Suppressor macrophage treated with lipopolysaccharide for 1 hour (primary cell): ENCODE data around the gene S1PR4.
A peak's percentile ranks its signal among the peaks of the same experiment; 100 is the strongest.
"Not testable (repeated sequence)": the region's sequence is repeated elsewhere in the genome, so short reads cannot be mapped to it uniquely, and the experiment has no call there.

ENCODE experiments used
- DNase-seq, 3 donors: peaks; one replicate each; pipeline ENCODE4 v3.0.0-alpha.2; 2020 to 2022

Gene S1PR4

DNA sequence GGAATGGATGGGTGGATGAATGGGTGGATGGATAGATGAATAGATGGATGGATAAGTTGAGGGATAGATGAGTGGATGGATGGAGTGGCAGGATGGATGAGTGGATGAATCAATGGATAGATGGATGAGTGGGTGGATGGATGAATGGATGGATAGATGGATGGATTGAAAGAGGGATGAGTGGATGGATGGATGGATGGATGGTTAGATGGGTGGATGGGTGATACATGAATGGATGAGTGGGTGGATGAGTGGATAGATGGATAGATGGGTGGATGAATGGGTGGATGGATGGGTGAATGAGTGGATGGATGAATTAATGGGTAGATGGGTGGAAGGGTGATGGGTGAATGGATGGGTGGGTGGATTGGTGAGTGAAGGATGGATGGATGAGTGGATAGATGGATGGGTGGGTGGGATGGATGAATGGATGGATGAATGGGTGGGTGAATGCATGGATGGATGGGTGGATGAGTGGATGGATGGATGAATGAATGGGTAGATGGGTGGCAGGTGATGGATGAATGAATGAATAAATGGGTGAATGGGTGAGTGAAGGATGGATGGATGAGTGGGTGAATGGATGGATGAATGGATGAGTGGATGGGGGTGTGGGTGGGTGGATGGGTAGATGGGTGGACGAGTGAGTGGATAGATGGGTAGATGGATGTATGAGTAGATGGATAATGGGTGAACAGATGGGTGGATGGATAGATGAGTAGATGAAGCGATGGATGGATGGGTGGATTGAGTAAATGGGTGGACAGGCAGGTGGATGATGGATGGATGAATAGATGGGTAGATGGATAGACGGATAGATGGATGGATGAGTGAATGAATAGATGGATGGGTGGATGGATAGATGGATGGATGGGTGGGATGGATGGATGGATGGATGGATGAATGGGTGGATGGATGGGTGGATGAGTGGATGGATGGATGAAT, 25.0 kb upstream of the S1PR4 start:
- DNase-seq, result no peak

DNA sequence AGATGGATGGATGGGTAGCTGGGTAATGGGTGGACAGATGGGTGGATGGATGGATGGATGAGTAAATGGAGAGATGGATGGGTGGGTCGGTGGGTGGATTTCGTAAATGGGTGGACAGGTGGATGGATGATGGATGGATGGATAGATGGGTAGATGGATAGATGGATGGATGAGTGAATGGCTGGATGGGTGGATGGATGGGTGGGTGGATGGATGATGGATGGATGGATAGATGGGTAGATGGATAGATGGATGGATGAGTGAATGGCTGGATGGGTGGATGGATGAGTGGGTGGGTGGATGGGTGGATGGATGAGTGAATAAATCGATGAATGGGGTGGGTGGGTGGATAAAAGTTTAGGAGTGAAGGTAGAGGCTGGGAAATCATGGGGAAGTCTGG, 24.1 kb upstream of the S1PR4 start:
- DNase-seq, result not testable (repeated sequence)

DNA sequence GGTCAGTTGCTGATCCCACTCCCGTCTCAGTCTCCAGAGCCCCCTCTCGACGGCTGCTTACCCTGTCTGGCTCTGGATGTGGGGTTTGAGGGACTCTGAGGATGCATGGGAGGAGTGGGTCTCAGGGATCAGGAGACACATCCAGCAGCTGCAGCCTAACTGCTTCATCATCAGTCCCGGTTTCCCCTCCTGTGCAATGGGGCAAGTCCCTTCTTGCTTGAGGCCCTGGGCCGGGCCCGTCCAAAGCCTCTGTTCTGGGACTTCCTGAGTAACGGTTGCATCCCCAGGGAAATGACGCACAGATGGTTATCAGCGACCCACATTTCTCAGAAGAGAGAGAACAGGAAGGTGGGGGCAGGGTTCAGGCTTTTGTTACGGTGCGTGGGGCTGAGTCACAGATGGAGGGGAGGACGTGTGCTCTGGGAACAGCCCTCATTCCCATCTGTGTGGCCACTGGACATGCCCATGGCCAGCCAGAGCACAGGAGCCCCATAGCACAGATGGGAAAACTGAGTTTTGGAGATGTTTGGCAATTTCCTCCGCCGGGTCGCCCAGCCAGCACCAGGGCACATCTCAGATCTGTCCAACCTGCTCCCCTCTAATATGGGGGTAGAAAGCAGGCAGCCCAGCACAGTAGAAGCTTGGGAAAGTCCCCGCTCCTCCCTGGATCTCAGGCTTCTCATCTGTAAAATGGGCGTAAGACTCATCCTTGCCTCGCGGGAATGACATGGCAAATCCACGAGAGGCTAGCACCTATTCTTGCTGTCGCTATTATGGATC, 23.4 kb upstream of the S1PR4 start:
- peak; percentile 97 to 99 (median 97) for DNase-seq

DNA sequence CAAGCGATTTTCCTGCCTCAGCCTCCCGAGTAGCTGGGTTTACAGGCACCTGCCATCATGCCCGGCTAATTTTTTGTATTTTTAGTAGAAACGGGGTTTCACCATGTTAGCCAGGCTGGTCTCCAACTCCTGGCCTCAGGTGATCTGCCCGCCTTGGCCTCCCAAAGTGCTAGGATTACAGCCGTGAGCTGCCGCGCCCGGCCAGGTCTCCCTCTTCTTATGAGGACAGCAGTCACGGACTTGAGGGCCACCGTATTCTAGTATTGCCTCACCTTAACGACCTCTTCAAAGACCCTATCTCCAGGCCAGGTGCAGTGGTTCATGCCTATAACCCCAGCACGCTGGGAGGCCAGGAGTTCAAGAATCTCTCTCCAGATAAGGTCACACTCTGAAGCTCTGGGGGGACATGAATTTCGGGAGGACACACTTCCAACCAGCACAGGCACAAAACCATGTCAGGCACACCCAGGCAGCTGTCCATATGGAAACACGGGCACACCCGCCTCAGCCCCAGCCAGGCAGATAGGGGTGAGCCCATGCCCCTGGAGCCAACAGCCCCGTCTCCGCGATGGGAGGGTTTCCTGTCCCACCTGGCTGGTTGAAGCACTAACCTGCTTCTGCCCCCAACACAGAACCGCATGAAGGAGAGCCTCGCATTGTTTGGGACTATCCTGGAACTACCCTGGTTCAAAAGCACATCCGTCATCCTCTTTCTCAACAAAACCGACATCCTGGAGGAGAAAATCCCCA, 21.3 kb upstream of the S1PR4 start:
- no peak for DNase-seq

DNA sequence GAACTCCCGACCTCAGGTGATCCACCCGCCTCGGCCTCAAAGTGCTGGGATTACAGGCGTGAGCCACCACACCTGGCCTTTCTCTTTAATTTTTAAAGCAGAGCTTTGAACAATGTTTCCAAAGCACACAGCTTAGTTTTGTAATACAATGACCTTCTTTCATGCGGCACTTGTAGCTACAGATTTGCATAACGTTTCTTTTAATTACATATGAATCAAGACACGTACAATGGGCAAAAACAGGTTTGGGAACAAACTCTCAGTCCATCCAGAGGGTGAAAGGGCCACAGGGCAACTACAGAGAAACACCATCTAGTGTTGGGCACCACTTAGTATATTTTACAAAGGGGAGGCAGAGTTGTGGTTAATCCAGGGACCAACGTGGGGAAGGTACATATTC, 19.0 kb upstream of the S1PR4 start:
- no peak for DNase-seq

DNA sequence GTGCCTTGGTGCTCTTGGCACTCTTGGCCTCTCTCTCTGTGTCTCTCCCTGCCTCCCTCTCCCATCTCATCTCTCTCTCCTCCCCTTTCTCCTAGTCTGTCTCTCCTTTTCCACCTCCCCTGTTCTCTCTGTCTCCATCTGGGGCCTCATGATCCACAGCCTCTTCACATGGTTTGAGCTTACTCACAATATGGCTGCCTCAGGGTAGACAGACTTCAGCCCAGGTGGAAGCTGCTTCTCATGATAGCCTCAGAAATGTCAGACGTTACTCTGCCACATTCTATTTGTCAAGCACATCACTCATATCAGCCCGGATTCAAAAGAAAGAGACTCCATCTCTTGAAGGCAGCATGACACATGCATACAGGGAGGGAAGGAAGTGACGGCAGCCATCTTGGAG, 18.4 kb upstream of the S1PR4 start:
- no peak for DNase-seq

GRCh38 chr19:3161453-3161852, 17.1 kb upstream of the S1PR4 start:
- DNase-seq, result peak; percentile 47 to 62 (median 58)

GRCh38 chr19:3162418-3163229, 15.9 kb upstream of the S1PR4 start:
- DNase-seq, result peak in 2 of 3 donors; percentile 52 to 54

DNA sequence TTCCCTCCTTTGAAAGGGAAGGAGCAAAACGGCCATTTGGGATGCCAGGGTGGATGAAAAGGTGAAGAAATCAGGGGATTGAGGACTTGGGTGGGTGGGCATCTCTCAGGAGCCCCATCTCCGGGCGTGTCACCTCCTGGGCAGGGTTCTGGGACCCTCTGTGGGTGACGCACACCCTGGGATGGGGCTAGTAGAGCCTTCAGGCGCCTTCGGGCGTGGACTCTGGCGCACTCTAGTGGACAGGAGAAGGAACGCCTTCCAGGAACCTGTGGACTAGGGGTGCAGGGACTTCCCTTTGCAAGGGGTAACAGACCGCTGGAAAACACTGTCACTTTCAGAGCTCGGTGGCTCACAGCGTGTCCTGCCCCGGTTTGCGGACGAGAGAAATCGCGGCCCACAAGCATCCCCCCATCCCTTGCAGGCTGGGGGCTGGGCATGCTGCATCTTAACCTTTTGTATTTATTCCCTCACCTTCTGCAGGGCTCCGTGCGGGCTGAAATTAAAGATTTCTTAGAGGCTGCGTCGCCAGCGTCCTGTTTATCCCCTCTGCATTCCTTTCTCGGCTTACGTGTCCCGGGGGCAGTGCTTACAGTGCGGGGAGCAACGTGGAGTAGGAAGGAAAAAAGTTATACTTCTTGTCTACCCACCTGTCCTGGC, 15.2 kb upstream of the S1PR4 start:
- DNase-seq, result peak; percentile 69 to 80 (median 76)

DNA sequence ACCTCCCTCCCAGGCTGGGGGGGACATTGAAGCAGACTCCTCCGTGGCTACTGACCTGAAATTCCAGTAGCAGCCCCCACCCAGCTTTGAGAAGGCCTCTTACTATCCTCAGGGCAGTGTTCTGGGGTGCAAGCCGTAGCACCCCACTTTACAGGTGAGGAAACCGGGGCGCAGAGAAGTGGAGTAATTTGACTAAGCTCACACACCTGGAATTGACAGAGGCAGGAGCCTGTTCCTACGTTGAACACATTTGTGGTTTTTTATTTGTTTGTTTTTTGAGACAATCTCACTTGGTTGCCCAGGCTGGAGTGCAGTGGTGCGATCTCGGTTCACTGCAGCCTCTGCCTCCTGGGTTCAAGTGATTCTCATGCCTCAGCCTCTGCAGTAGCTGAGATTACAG, 14.6 kb upstream of the S1PR4 start:
- no peak for DNase-seq

DNA sequence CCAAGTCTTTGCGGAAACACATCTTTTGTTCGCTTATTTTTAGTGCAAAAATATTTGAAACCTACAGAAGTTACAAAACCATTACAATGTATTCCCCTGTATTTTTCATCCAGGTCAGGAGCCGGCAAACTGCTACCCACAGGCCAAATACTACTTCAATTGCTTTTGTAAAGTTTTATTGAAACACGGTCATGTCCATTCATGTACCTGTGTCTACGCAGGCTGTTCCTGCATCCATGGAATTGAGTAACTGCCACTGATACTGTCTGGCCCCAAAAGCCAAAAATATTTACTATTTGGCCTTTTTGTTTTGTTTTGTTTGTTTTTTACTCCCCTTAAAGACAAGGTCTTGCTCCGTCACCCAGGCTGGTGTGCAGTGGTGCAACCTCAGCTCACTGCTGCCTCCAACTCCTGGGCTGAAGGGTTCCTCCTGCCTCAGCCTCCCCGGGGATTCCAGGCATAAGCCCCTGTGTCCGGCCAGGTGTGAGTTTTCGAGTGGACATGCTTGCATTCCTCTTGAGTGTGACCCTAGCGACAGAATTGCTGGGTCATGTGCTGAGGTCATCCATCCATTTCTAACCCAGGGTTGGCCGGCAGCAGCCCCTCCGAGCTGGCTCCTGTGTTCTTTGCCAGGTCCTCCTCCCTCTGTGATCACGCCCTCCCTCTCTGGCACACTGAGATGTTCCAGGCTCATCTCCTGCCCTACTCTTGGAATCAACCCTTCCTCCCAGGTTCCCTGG, 10.9 kb upstream of the S1PR4 start:
- no peak for DNase-seq

DNA sequence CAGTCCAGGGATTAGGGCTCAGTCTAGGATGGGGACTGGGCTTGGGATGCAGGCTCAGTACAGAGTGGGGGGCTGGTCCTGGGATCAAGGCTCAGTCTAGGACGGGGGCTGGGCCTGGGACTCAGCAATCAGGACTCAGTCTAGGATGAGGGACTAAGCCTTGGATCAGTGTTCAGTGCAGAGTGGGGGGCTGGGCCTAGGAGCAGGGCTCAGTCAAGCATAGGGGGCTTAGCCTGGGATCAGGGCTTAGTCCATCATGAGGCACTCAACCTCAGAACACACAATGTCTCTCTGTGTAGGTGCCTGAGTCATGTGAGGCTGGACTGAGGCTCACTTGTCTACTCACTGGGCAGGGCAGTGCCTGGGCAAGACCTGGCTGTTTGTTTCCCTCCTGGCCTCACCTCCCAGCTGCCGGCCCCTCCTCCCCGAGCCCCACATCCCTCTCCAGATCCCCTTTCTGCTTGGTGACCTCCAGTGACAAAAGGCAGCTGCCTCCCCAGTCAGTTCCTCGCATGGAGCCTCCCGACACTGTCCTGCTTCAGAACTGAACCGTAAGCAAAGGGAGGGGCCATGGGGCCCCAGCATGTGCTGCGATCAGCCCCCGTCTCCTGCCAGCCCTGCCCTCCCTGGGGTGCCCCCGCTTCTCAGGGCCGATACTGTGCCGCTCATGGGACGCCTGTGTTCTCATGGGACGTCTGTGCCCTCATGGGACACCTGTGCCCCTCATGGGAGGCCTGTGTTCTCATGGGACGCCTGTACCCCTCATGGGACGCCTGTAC, 6.5 kb upstream of the S1PR4 start:
- peak in 1 of 3 donors; percentile 8 for DNase-seq

DNA sequence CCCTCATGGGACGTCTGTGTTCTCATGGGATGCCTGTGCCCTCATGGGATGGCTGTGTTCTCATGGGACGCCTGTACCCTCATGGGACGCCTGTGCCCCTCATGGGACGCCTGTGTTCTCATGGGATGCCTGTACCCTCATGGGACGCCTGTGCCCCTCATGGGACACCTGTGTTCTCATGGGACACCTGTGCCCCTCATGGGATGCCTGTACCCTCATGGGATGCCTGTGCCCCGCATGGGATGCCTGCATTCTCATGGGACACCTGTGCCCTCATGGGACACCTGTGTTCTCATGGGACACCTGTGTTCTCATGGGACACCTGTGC, 5.9 kb upstream of the S1PR4 start:
- DNase-seq, result not testable (repeated sequence)

- DNase-seq, result no peak
Measured at GRCh38 chr19:3175781-3176714, 2.5 kb upstream of the S1PR4 start.

GRCh38 chr19:3176715-3177501, 1.7 kb upstream of the S1PR4 start:
- DNase-seq, result peak in 2 of 3 donors; percentile 41 to 43

DNA sequence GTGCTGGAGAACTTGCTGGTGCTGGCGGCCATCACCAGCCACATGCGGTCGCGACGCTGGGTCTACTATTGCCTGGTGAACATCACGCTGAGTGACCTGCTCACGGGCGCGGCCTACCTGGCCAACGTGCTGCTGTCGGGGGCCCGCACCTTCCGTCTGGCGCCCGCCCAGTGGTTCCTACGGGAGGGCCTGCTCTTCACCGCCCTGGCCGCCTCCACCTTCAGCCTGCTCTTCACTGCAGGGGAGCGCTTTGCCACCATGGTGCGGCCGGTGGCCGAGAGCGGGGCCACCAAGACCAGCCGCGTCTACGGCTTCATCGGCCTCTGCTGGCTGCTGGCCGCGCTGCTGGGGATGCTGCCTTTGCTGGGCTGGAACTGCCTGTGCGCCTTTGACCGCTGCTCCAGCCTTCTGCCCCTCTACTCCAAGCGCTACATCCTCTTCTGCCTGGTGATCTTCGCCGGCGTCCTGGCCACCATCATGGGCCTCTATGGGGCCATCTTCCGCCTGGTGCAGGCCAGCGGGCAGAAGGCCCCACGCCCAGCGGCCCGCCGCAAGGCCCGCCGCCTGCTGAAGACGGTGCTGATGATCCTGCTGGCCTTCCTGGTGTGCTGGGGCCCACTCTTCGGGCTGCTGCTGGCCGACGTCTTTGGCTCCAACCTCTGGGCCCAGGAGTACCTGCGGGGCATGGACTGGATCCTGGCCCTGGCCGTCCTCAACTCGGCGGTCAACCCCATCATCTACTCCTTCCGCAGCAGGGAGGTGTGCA, 587 bp downstream of the S1PR4 start:
- DNase-seq, result peak in 2 of 3 donors; percentile 44 to 53

- DNase-seq, result peak in 1 of 3 donors; percentile 20
Measured at GRCh38 chr19:3179739-3180293, 1.2 kb downstream of the S1PR4 start.
